Activated CD4-positive, CD25-positive, alpha-beta regulatory T cell treated with anti-CD3 and anti-CD28 coated beads, Interleukin-2, amount 50 U/mL, for 16 hours (primary cell): ENCODE results near the gene OR4D9.
"Not testable (repeated sequence)": the region's sequence is repeated elsewhere in the genome, so short reads cannot be mapped to it uniquely, and the experiment has no call there.

ENCODE experiments used
- DNase-seq: peaks from one replicate; pipeline ENCODE4 v3.0.0-alpha.2; 2020; ENCODE audit warnings: low read depth, low spot score

The OR4D9 gene

GRCh38 chr11:59510941-59511589 lies at the start of gene OR4D9:
OR4D9 (plus strand) TSS chr11:59511539; CDS start chr11:59514913, 3,374 bp downstream.
- DNase-seq, result no peak

- no peak for DNase-seq
Observed at GRCh38 chr11:59463190-59463641, 48.1 kb upstream of the OR4D9 start.

- DNase-seq, result no peak
Observed at GRCh38 chr11:59473015-59473414, 38.3 kb upstream of the OR4D9 start, which contains the start of gene OR4D10. OR4D10 (plus strand) TSS chr11:59473315; CDS start chr11:59477430, 4,115 bp downstream.

GRCh38 chr11:59475176-59475575 lies 36.2 kb upstream of the OR4D9 start:
- DNase-seq, result no peak

GRCh38 chr11:59479906-59480305 lies 31.4 kb upstream of the OR4D9 start:
- DNase-seq, result no peak

- no peak for DNase-seq
Observed at GRCh38 chr11:59480359-59480758, 31.0 kb upstream of the OR4D9 start.

GRCh38 chr11:59501931-59502330 lies 9.4 kb upstream of the OR4D9 start:
- DNase-seq, result no peak

- no peak for DNase-seq
Observed at GRCh38 chr11:59503276-59503675, 8.1 kb upstream of the OR4D9 start, which contains the start of gene OR4D11. OR4D11 (plus strand) TSS chr11:59503576; CDS start chr11:59503576, 0 bp downstream.

- no peak for DNase-seq
Observed at GRCh38 chr11:59511675-59512074, 336 bp downstream of the OR4D9 start.

- not testable (repeated sequence) for DNase-seq
Observed at GRCh38 chr11:59520139-59520538, 8.8 kb downstream of the OR4D9 start.

- no peak for DNase-seq
Observed at GRCh38 chr11:59520741-59521140, 9.4 kb downstream of the OR4D9 start.

GRCh38 chr11:59523541-59523940 lies 12.2 kb downstream of the OR4D9 start:
- DNase-seq, result no peak

GRCh38 chr11:59528711-59529110 lies 17.4 kb downstream of the OR4D9 start:
- no peak for DNase-seq

GRCh38 chr11:59532620-59533019 lies 21.3 kb downstream of the OR4D9 start:
- no peak for DNase-seq

- no peak for DNase-seq
Observed at GRCh38 chr11:59534676-59535075, 23.3 kb downstream of the OR4D9 start.

GRCh38 chr11:59542142-59542810 lies 30.9 kb downstream of the OR4D9 start:
- no peak for DNase-seq

GRCh38 chr11:59543713-59544112 lies 32.4 kb downstream of the OR4D9 start:
- not testable (repeated sequence) for DNase-seq

GRCh38 chr11:59544869-59545178 lies 33.5 kb downstream of the OR4D9 start:
- DNase-seq, result no peak

- DNase-seq, result no peak
Observed at GRCh38 chr11:59545179-59546020, 34.1 kb downstream of the OR4D9 start.

GRCh38 chr11:59547605-59548308 lies 36.4 kb downstream of the OR4D9 start:
- DNase-seq, result not testable (repeated sequence)

GRCh38 chr11:59548309-59548656 lies 36.9 kb downstream of the OR4D9 start:
- no peak for DNase-seq

GRCh38 chr11:59550368-59550841 lies 39.1 kb downstream of the OR4D9 start:
- peak; percentile 69 for DNase-seq
